ENCODE results near the gene METTL16. TPM values are rescaled to one million over a fixed set of nuclear protein-coding genes. Genes with fewer than 3 reads are reported as not detected.
"Not testable (repeated sequence)": the region's sequence is repeated elsewhere in the genome, so short reads cannot be mapped to it uniquely, and the experiment has no call there.

METTL16 gene
- total RNA-seq, 1 donor from 2014 or later, result 15.0 TPM

- peak; percentile 30 for DNase-seq
These were observed 61.6 kb downstream of the METTL16 start for GRCh38 chr17:2450016-2450650.

DNA sequence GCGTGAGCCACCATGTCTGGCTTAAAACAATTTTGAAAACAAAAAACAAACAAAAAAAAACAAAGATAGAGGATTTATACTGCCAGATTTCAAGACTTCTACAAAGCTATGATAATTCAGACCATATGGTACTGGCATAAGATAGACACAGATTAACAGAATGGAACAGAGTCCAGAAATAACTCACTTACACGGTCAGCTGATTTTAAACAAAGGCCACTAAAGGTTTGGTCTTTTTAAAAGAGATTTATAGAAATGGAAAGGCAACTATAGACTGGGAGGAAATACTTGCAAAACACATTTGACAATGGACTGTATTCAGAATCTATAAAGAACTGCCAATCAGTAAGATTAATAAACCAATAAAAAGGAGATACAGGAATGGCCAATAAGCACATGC, 62.2 kb downstream of the METTL16 start:
- DNase-seq, result no peak

DNA sequence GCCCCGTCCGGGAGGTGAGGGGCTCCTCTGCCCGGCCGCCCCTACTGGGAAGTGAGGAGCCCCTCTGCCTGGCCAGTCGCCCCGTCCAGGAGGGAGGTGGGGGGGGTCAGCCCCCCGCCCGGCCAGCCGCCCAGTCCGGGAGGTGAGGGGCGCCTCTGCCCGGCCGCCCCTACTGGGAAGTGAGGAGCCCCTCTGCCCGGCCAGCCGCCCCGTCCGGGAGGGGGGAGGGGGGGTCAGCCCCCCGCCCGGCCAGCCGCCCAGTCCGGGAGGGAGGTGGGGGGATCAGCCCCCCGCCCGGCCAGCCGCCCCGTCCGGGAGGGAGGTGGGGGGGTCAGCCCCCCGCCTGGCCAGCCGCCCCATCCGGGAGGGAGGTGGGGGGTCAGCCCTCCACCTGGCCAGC, 64.2 kb downstream of the METTL16 start:
- DNase-seq, result not testable (repeated sequence)

- no peak for DNase-seq
These were observed 66.0 kb downstream of the METTL16 start for GRCh38 chr17:2445638-2446037.

GRCh38 chr17:2444382-2444781, 67.3 kb downstream of the METTL16 start:
- DNase-seq, result no peak

DNA sequence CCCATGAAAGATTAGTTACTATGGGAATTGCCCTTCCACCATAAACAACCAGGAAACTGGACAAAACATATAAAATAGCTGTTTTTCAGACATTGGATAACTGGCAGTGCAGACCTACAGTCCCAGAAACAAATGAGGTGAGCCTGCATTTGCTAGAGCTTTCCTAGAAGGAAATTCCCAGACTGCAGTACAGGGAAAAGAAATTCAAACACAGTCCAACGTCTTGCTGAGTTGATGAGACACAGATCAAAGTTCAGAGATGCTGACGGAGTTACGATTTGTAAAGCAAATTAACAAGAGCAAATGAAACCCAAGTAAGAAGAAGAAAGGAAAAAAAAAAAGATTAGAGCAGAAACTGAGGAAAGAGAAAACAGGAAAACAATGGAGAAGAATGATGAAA, 69.5 kb downstream of the METTL16 start:
- no peak for DNase-seq

GRCh38 chr17:2440930-2441329, 70.8 kb downstream of the METTL16 start:
- DNase-seq, result no peak

- DNase-seq, result not testable (repeated sequence)
These were observed 71.7 kb downstream of the METTL16 start for GRCh38 chr17:2439997-2440396.

GRCh38 chr17:2438823-2439222, 72.9 kb downstream of the METTL16 start:
- no peak for DNase-seq

DNA sequence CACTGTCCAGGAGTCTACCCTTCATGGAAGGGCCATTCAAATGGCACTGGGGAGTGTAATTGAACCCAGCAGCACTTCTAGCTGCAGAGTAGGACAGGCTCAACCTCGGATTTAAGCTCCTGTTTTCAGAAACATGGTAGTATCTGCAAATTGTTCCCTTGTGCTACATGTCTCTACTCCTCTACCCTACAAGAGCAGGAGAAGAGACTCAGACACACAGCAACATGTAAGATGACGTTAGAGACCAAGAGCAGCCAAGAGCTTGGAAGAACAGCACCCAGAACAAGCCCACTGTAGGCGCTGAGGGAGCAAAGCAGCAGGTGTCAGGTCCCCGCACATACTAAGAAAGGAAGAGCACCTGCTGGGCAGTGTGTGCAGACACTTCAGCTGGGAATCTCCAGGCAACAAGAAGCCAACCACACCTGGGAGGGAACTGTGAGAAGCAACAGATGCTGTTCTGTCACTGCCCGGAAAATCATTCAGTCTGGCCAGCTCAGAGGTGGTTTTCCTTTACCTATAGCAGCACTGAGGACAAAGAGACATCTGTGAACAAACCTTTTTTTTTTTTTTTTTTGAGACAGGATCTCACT, 75.3 kb downstream of the METTL16 start:
- DNase-seq, result no peak

DNA sequence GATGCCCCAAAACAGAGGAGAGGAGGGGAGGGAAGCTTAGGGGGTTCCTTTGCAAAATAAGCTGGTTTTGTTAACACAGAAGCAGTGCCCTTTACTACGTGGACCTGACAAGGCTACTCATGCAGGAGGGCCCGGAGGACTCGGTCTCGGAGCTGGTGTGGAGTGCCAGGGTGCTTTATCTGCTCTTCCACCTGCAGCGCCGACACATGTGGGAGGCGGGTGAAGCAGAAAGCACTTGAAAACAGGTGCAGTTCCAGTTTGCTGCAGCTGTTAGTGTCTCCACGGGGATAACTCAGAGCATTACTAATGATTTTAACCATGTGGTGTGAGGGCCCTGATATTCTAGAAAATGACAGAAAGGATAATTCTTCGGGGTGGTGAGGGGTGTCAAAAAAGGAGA, 75.8 kb downstream of the METTL16 start:
- DNase-seq, result no peak

GRCh38 chr17:2435181-2435741, 76.4 kb downstream of the METTL16 start:
- DNase-seq, result no peak

DNA sequence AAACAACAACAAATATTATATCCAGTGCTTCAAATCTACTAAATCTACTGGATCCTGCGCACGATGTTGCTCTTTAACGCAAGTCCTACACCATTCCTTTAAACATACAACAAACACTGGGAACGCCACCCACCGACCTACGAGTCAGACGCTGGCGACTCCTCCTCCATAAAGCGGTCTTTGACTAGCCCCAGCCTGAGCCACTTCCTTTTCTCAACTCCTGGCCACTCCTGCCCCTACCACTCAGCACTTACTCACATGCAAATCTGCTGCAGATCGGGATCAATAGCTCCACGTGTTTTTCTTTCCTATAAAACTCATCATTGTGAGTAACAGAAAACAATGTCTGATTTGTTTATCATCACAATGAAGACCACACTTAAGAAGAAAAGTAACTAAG, 78.0 kb downstream of the METTL16 start:
- DNase-seq, result peak; percentile 18

DNA sequence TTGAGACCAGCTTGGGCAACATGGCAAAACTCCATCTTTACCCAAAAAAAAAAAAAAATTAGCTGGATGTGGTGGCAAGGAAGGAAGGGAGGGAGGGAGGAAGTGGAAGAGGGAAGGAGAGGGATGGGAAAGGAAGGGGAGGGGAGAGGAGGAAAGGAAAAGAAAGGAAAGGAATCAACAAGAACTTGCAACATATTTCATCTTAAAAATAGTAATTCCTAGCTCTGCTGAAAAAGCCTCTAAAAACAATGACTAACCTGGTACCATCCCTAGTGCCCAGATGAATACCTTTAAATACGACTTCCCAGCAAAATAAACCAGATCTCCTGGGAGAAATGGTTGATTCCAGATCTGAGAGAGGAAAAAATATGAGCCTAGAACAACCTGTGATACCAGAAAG, 83.8 kb downstream of the METTL16 start:
- no peak for DNase-seq

DNA sequence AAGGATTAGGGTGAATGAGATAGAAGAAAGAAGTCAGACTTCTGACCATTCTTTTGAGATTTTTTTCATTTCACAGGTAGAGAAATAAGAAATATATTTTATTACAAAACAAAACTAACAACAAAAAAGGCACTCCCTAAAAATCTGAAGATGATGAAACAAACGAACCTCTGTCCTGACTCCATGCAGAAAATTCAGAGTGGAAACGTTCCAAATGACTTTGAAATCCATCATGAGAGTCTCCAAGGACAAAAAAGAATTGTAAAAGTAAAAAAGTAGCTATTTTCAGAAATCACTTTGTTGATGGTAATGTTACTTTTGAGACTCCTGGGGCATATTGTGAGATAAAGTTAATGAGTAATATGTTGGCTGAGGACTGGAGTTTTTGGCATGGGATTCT, 84.5 kb downstream of the METTL16 start:
- DNase-seq, result no peak

DNA sequence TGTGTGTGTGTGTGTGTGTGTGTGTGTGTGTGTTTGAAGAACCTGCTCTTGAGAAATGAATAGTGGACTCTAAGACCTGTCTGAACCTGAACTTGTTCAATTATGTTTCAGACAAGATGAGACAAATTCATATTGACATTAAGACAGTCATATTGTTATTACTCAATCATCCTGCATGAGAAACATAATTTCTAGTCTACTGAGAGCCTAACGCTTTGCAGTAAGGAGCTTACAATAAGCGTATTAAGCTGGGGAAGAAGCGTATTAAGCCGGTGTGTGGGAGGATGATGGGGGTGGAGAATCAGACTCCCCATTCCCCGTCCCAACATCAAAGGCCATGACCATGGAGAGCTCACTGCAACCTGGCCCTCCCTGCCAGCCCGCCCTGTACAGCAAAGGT, 88.4 kb downstream of the METTL16 start:
- no peak for DNase-seq

DNA sequence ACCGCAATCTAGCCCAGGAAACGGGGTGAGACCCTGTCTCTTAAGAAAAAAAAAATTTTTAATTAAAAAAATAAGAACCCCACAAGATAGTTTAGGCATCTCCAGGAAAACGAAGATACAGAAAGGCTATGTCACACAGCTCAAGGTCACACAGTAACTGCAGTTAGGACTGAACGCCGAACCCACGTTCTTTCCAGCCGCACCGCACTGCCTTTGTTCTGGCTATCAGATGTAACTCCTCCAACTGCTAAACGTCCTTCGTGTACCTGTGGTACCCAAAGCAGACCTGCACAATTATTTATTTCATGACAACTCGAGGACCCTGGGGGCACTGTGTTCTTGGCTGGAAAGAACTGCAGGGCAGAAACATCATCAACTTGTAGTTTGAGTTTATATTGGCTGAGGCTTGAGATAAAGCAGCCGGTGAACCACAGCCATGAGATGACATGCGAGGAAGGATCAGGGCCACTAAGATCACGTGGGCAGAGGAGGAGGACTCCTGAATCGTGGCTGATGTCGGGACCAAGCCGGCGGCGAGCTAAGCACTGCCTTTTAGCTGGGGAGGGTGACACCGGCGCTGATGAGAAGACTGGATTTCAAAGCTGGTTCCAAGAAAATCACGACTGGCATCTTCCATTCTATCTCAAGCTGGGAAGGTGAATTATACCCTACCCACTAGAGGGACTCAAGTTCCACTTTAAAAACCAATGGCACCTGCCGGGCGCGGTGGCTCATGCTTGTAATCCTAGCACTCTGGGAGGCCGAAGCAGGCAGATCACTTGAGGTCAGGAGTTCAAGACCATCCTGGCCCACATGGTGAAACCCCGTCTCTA, 90.2 kb downstream of the METTL16 start:
- peak; percentile 46 for DNase-seq

DNA sequence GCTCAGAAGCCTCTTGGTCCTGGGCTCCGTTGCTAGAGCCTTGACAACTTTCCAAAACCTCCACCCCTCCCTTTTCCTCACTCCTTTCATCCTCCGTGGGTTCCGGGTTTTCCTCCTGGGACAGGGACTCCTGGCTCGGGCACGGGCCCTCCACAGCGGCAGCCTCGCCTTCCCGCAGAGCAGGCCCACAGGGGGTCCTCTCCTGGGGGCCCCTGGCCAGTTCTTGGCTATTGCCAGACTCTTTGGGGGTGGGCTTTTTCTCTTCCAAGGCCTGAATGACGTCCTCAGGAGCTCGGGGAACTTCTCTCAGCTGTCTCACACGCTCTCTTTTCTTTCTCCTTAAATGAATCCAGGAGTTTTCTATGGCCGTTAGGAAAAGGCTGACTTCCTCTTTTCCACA, 91.5 kb downstream of the METTL16 start:
- no peak for DNase-seq

- no peak for DNase-seq
These were observed 92.2 kb downstream of the METTL16 start for GRCh38 chr17:2419486-2419885.

DNA sequence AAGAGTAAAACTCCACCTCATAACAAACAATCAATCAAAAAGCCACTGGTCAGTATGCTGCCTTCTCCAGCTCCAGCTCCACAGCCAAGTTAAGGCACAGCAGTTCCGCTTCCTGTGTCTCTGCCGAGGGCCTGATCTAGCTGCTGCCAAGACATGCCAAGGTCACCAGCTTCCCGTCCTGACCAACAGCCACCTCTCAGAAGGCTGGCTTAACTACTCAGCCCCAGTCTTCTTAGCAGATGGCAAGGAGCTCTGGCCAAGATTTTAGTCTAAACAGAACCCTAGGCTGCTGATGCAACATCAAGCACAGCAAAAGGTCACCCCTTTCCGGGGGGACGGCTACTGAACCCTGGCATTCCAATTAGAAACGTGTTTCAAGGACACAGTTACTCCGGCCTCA, 93.1 kb downstream of the METTL16 start:
- DNase-seq, result no peak

- peak; percentile 93 for DNase-seq
These were observed 95.5 kb downstream of the METTL16 start for GRCh38 chr17:2416010-2416734.

DNA sequence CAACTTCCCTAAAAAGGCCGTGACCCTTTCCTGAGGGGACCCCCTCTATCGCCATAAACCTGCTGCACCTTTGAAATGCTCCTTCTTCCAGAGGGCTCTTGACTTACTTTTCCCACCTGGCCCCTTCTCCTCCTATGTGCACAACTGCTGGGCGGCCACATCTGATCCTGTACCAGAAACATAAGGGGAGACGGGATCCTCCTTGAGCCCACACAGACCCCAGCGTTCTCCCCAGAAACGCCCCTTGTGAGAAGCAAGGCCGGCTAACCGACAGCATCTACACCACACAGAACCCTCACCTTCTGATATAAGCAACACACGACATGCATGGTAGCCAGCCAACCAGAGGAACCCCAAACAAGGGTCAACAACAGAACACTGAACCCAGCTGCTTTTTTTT, 96.6 kb downstream of the METTL16 start:
- no peak for DNase-seq

Measured in dermis blood vessel endothelial cell (primary cell).